ENCODE data around the gene SLC35G6. TPM values are rescaled to one million over a fixed set of nuclear protein-coding genes. Genes with fewer than 3 reads are reported as not detected.

SLC35G6 gene
- total and polyA plus RNA-seq, 2 of the 13 experiments (the other 11 are each of a cell fraction or from before 2014, with no cell fraction given), result 0.07 TPM; not detected in 1

DNA sequence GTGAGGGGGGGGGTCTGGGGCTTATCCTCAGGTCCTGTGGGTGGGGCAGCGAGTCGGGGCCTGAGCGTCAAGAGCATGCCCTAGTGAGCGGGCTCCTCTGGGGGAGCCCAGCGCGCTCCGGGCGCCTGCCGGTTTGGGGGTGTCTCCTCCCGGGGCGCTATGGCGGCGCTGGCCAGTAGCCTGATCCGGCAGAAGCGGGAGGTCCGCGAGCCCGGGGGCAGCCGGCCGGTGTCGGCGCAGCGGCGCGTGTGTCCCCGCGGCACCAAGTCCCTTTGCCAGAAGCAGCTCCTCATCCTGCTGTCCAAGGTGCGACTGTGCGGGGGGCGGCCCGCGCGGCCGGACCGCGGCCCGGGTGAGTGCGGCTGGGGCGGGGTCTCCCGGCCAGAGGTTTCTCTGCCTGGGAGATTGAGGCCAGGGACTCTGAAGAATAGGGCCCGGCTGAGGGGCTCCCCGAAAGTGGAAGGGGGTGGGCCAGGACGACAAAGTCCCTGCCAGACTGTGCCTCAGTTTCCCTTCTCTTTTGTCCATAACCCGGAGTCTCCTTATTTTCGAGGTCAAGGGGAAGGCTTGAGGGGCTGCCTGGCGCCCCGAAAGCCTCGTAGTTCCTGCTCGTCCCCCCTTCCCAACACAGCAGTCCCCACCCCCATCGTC lies 41.7 kb upstream of the SLC35G6 start, which contains the start of gene FGF11 (continued):
- TF ChIP-seq, protein P1, sequence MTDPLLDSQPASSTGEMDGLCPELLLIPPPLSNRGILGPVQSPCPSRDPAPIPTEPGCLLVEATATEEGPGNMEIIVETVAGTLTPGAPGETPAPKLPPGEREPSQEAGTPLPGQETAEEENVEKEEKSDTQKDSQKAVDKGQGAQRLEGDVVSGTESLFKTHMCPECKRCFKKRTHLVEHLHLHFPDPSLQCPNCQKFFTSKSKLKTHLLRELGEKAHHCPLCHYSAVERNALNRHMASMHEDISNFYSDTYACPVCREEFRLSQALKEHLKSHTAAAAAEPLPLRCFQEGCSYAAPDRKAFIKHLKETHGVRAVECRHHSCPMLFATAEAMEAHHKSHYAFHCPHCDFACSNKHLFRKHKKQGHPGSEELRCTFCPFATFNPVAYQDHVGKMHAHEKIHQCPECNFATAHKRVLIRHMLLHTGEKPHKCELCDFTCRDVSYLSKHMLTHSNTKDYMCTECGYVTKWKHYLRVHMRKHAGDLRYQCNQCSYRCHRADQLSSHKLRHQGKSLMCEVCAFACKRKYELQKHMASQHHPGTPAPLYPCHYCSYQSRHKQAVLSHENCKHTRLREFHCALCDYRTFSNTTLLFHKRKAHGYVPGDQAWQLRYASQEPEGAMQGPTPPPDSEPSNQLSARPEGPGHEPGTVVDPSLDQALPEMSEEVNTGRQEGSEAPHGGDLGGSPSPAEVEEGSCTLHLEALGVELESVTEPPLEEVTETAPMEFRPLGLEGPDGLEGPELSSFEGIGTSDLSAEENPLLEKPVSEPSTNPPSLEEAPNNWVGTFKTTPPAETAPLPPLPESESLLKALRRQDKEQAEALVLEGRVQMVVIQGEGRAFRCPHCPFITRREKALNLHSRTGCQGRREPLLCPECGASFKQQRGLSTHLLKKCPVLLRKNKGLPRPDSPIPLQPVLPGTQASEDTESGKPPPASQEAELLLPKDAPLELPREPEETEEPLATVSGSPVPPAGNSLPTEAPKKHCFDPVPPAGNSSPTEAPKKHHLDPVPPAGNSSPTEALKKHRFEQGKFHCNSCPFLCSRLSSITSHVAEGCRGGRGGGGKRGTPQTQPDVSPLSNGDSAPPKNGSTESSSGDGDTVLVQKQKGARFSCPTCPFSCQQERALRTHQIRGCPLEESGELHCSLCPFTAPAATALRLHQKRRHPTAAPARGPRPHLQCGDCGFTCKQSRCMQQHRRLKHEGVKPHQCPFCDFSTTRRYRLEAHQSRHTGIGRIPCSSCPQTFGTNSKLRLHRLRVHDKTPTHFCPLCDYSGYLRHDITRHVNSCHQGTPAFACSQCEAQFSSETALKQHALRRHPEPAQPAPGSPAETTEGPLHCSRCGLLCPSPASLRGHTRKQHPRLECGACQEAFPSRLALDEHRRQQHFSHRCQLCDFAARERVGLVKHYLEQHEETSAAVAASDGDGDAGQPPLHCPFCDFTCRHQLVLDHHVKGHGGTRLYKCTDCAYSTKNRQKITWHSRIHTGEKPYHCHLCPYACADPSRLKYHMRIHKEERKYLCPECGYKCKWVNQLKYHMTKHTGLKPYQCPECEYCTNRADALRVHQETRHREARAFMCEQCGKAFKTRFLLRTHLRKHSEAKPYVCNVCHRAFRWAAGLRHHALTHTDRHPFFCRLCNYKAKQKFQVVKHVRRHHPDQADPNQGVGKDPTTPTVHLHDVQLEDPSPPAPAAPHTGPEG (CRISPR knock-in tag; IDR thresholded peaks at IDR 0.05), result no peak
- TF ChIP-seq ERF (CRISPR knock-in tag; IDR thresholded peaks at IDR 0.05) (peak; percentile 54; the same call in 1 of the 2 replicates), ZNF10 (CRISPR knock-in tag; IDR thresholded peaks at IDR 0.05; ENCODE audit: borderline replicate concordance, low read depth) (no peak), NCOA5 (CRISPR knock-in tag; IDR thresholded peaks at IDR 0.05) (no peak), GABPB1 (CRISPR knock-in tag; IDR thresholded peaks at IDR 0.05) (peak; percentile 31; the same call in 1 of the 2 replicates), RCOR2 (CRISPR knock-in tag; IDR thresholded peaks at IDR 0.05) (no peak), NCOR1 (IDR thresholded peaks at IDR 0.05; ENCODE audit: borderline replicate concordance, low read length) (no peak), CCAR2 (optimal IDR thresholded peaks at IDR 0.05; ENCODE audit: low read depth, low read length) (no peak), HNRNPK (IDR thresholded peaks at IDR 0.05; ENCODE audit: low read depth, low read length, poor library complexity, severe bottlenecking) (peak; percentile 37), RBM22 (optimal IDR thresholded peaks at IDR 0.05; ENCODE audit: low read length) (no peak), TEAD2 (CRISPR knock-in tag; IDR thresholded peaks at IDR 0.05) (no peak), CBX5 (CRISPR knock-in tag; IDR thresholded peaks at IDR 0.05; ENCODE audit: borderline replicate concordance) (no peak), SETDB1 (CRISPR knock-in tag; IDR thresholded peaks at IDR 0.05; ENCODE audit: borderline replicate concordance) (no peak), ZNF501 (CRISPR knock-in tag; IDR thresholded peaks at IDR 0.05) (no peak), SNAI1 (CRISPR knock-in tag; IDR thresholded peaks at IDR 0.05; ENCODE audit: borderline replicate concordance) (no peak), HOXA3 (CRISPR knock-in tag; IDR thresholded peaks at IDR 0.05) (0 out of 2 replicates have a peak, but pooled peaks have one; percentile 22)
- TF ChIP-seq, protein P2, sequence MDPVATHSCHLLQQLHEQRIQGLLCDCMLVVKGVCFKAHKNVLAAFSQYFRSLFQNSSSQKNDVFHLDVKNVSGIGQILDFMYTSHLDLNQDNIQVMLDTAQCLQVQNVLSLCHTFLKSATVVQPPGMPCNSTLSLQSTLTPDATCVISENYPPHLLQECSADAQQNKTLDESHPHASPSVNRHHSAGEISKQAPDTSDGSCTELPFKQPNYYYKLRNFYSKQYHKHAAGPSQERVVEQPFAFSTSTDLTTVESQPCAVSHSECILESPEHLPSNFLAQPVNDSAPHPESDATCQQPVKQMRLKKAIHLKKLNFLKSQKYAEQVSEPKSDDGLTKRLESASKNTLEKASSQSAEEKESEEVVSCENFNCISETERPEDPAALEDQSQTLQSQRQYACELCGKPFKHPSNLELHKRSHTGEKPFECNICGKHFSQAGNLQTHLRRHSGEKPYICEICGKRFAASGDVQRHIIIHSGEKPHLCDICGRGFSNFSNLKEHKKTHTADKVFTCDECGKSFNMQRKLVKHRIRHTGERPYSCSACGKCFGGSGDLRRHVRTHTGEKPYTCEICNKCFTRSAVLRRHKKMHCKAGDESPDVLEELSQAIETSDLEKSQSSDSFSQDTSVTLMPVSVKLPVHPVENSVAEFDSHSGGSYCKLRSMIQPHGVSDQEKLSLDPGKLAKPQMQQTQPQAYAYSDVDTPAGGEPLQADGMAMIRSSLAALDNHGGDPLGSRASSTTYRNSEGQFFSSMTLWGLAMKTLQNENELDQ (CRISPR knock-in tag; IDR thresholded peaks at IDR 0.05; ENCODE audit: borderline replicate concordance), result no peak
- TF ChIP-seq, protein P3, sequence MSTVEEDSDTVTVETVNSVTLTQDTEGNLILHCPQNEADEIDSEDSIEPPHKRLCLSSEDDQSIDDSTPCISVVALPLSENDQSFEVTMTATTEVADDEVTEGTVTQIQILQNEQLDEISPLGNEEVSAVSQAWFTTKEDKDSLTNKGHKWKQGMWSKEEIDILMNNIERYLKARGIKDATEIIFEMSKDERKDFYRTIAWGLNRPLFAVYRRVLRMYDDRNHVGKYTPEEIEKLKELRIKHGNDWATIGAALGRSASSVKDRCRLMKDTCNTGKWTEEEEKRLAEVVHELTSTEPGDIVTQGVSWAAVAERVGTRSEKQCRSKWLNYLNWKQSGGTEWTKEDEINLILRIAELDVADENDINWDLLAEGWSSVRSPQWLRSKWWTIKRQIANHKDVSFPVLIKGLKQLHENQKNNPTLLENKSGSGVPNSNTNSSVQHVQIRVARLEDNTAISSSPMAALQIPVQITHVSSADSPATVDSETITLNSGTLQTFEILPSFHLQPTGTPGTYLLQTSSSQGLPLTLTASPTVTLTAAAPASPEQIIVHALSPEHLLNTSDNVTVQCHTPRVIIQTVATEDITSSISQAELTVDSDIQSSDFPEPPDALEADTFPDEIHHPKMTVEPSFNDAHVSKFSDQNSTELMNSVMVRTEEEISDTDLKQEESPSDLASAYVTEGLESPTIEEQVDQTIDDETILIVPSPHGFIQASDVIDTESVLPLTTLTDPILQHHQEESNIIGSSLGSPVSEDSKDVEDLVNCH (CRISPR knock-in tag; IDR thresholded peaks at IDR 0.05), result no peak

Data from HepG2 (cell line).